ENCODE results near the gene KCNMA1. TPM values are rescaled to one million over a fixed set of nuclear protein-coding genes. Genes with fewer than 3 reads are reported as not detected.

KCNMA1 gene
- total and polyA plus RNA-seq, 9 of the 15 experiments (the other 6 are each of a cell fraction or from before 2014, with no cell fraction given), result 0.01 to 0.95 (median 0.15) TPM; not detected in 4

DNA sequence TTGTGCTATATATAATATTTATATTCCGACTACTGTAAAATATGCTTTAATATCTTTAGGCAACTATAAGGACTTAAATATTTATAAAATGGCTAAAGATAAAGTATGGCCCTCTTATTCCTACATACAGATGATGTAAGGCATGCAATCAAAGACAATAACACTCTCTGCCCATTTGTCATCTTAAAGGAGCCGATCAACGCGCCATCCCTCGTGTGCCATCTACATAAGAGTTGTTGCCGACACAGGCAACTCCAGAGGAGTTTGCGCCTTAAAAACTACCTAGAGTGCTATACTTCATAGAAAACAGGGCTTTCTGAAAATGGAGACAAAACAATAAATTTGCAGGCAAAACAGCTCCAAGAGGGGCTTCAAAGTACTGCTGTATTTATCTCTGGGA is 709.0 kb downstream of the KCNMA1 start (continued):
- TF ChIP-seq, protein P1, sequence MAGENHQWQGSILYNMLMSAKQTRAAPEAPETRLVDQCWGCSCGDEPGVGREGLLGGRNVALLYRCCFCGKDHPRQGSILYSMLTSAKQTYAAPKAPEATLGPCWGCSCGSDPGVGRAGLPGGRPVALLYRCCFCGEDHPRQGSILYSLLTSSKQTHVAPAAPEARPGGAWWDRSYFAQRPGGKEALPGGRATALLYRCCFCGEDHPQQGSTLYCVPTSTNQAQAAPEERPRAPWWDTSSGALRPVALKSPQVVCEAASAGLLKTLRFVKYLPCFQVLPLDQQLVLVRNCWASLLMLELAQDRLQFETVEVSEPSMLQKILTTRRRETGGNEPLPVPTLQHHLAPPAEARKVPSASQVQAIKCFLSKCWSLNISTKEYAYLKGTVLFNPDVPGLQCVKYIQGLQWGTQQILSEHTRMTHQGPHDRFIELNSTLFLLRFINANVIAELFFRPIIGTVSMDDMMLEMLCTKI (IDR thresholded peaks at IDR 0.05; ENCODE audit: partially characterized antibody), result no peak
- no peak for TF ChIP-seq ZNF224 (CRISPR knock-in tag; IDR thresholded peaks at IDR 0.05)

DNA sequence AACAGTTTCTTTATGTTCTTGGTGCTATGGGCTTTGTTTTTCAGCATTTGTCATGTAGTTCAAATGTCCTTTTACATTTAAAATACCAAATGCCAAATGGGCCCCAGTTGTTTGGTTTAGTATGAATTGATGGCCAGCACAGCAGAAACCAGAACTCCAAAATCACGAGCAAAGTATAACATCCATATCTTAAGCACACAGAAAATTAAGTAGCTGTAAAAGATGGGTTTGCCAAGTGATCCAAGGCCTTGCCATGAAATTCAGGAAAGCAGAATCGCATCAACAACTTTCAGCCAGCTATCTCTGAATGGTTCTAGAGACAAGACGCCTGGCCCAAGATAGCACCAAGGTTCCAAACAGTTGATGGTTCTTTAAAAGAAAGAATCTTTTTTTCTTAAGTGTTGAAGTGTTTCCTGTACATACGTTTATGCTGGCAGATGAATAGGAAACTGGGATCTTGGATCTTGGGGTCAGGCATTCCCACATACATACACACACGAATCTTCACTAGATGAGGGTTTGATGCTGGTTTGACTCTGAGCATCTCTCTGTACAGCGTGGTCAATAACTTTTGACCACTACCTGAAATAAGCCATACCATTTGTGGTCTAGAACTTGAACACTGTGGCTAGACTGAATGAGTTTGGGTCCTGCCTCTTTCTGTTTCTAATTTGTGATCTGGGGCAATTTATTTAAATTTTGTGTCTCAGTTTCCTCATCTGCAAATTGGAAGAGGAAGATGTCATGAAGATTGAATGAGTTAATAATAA is 711.8 kb downstream of the KCNMA1 start:
- FAIRE-seq (no peak), ATAC-seq (no peak), DNase-seq (ENCODE audit: extremely low read depth in 1 of 4, low spot score in 3 of 4) (no peak)
- H3K4me2 ChIP-seq (ENCODE audit: insufficient read depth, low read length), result no peak overlapping the region
- H3K79me2 ChIP-seq (ENCODE audit: control insufficient read depth, insufficient read depth, low read length), result no peaks in the 10 kb centered on the region
- no peaks in the 10 kb centered on the region for H3K27me3 ChIP-seq (ENCODE audit: control insufficient read depth in 2 of 2, insufficient read depth in 2 of 2, low read length in 2 of 2)
- intact Hi-C loops (cut with micrococcal nuclease), result no loop called here
- no peaks in the 10 kb centered on the region for H3K9me3 ChIP-seq (replicated peaks; ENCODE audit: control insufficient read depth, insufficient read depth, low read depth, low read length)
- in situ Hi-C loops (cut with MboI), result no loop called here
- CTCF ChIA-PET (ENCODE audit: low intra/inter-chr PET ratio), result no interaction called here
- H3K4me1 ChIP-seq (replicated peaks in 1 of 2; ENCODE audit: control insufficient read depth in 2 of 2, insufficient read depth in 2 of 2, low read length in 2 of 2), result no peaks in the 10 kb centered on the region
- H3K4me3 ChIP-seq, result no peak overlapping the region
- no TSS peak for BruUV-seq (replicated peaks)
- no peaks in the 10 kb centered on the region for H4K20me1 ChIP-seq (replicated peaks; ENCODE audit: control insufficient read depth, insufficient read depth, low read length)
- no peak overlapping the region for H3K27ac ChIP-seq (ENCODE audit: extremely low read depth, low read depth, low read length)
- POLR2A ChIA-PET, result interaction anchor here (0.7 kb wide), 1 partner anchor 1714 kb away, joined by 3 read pairs; no protein-coding TSS in a partner anchor
- H2AFZ ChIP-seq (ENCODE audit: low read depth, low read length), result no peak overlapping the region
- 2% methylated on average over 6 of the region's 6 CpGs for WGBS (ENCODE audit: insufficient coverage, low coverage, missing lambda C conversion rate)
- H3K9ac ChIP-seq (ENCODE audit: insufficient read depth in 1 of 2, low read depth in 2 of 2, low read length in 2 of 2), result no peak overlapping the region
- no peaks in the 10 kb centered on the region for H3K36me3 ChIP-seq (ENCODE audit: control insufficient read depth, insufficient read depth, low read length)
- H3K9me1 ChIP-seq (ENCODE audit: control insufficient read depth, insufficient read depth, low read length), result no peaks in the 10 kb centered on the region
- no peak for TF ChIP-seq CBX2 (IDR thresholded peaks at IDR 0.05; ENCODE audit: insufficient read depth, low read length, poor library complexity, severe bottlenecking)
- TF ChIP-seq BCL6 (CRISPR knock-in tag; IDR thresholded peaks at IDR 0.05), result no peak
- no peak for TF ChIP-seq SRSF3 (IDR thresholded peaks at IDR 0.05; ENCODE audit: insufficient read depth, low read length)
- TF ChIP-seq EWSR1 (IDR thresholded peaks at IDR 0.05; ENCODE audit: borderline replicate concordance, low read depth, partially characterized antibody), result no peak
- no peak for TF ChIP-seq HMGN3 (IDR thresholded peaks at IDR 0.05; ENCODE audit: borderline replicate concordance, extremely low read depth, insufficient read length, low read depth, low read length)
- no peak for TF ChIP-seq DNMT1 (IDR thresholded peaks at IDR 0.05)
- no peak for TF ChIP-seq CBX1 (IDR thresholded peaks at IDR 0.05; ENCODE audit: low read depth)
